GM12878 (cell line): ENCODE results near the gene P3R3URF. TPM values are rescaled to one million over a fixed set of nuclear protein-coding genes. Genes with fewer than 3 reads are reported as not detected.

Source experiments
- ATAC-seq: fragments of 200-7000 bp; cut with Tn5 transposase; 3 replicates; pipeline ENCODE4 v1.9.1; 2020; ENCODE audit warnings: mild to moderate bottlenecking, moderate library complexity
- BruUV-seq: library from RNA; stranded (reverse); fragments of 400-500 nt; replicated peaks from 2 replicates; lab custom pipeline; 2021; lab: Mats Ljungman, UMichigan
- CTCF ChIA-PET: fragments of 300-600 bp; sonication (Branson Sonifier 250); formaldehyde crosslinking; extraction: SDS; loops from one replicate; lab custom pipeline; 2021; ENCODE audit warnings: inconsistent platforms; lab: Yijun Ruan, JAX
- POLR2A ChIA-PET: fragments of 350-600 bp; formaldehyde crosslinking; extraction: SDS; loops from one replicate; lab custom pipeline; 2021; ENCODE audit warnings: inconsistent platforms; lab: Charles Lee
- RAD21 ChIA-PET: fragments of 300-600 bp; sonication (Branson Sonifier 250); formaldehyde crosslinking; loops from one replicate; lab custom pipeline; 2023; ENCODE audit warnings: antibody characterized with exemption; ENCODE audit not compliant: unreplicated experiment; lab: Charles Lee
- SMC1A ChIA-PET: fragments of 300-600 bp; sonication (Branson Sonifier 250); formaldehyde crosslinking; loops from one replicate; lab custom pipeline; 2023; ENCODE audit not compliant: unreplicated experiment, uncharacterized antibody; lab: Charles Lee
- DNase-seq: peaks from one replicate; pipeline ENCODE4 v3.0.0-alpha.2; 2011; ENCODE audit warnings: low read depth, low spot score
- FAIRE-seq: peaks from 3 replicates; lab custom pipeline; 2011; peaks lifted over from hg19 to GRCh38; lab: Jason Lieb, UNC
- H2AFZ ChIP-seq: 2 replicates; pipeline ENCODE4 v1.6.0; 2011; ENCODE audit warnings: low read depth, low read length, control low read depth; ENCODE audit not compliant: control insufficient read depth
- H3K27ac ChIP-seq: 2 replicates; pipeline ENCODE4 v1.5.1; 2011; ENCODE audit warnings: control low read depth; ENCODE audit not compliant: control insufficient read depth, insufficient read depth
- H3K27me3 ChIP-seq, 2 experiments: replicated peaks in 1 of 2; 2 replicates each; pipeline versions ENCODE4 v1.6.0 to v1.6.1; 2011; ENCODE audit warnings: low read length in 1 of 2; ENCODE audit not compliant: control insufficient read depth in 2 of 2, insufficient read depth in 2 of 2
- H3K36me3 ChIP-seq, 2 experiments: 2 replicates each; pipeline ENCODE4 v1.5.1; 2011; ENCODE audit warnings: low read length in 1 of 2; ENCODE audit not compliant: control insufficient read depth in 2 of 2, insufficient read depth in 2 of 2
- H3K4me1 ChIP-seq: 2 replicates; pipeline ENCODE4 v1.6.1; 2011; ENCODE audit warnings: mild to moderate bottlenecking, low read length, moderate library complexity, mixed read lengths; ENCODE audit not compliant: control insufficient read depth, insufficient read depth
- H3K4me2 ChIP-seq: 2 replicates; pipeline ENCODE4 v1.6.0; 2011; ENCODE audit warnings: control low read depth; ENCODE audit not compliant: control insufficient read depth, insufficient read depth
- H3K4me3 ChIP-seq: fragments of 200-600 bp; sonication (generic); 2 replicates; pipeline ENCODE4 v1.5.1; 2016
- H3K79me2 ChIP-seq: 2 replicates; pipeline ENCODE4 v1.6.0; 2011; ENCODE audit warnings: low read length; ENCODE audit not compliant: control insufficient read depth, insufficient read depth
- H3K9ac ChIP-seq: 2 replicates; pipeline ENCODE4 v1.8.0; 2011; ENCODE audit warnings: low read length, control low read depth, mixed read lengths; ENCODE audit not compliant: control insufficient read depth, insufficient read depth
- H3K9me3 ChIP-seq: replicated peaks from 3 replicates; pipeline ENCODE4 v1.5.1; 2011; ENCODE audit warnings: mild to moderate bottlenecking, low read length; ENCODE audit not compliant: control insufficient read depth, insufficient read depth
- H4K20me1 ChIP-seq: 2 replicates; pipeline ENCODE4 v1.6.0; 2011; ENCODE audit not compliant: control insufficient read depth, insufficient read depth
- BMI1 ChIP-seq: fragments of 450-650 bp; IDR thresholded peaks from 2 replicates; pipeline ENCODE4 v1.6.1; 2016; ENCODE audit warnings: mild to moderate bottlenecking, moderate library complexity, borderline replicate concordance
- BRCA1 ChIP-seq: IDR thresholded peaks from 2 replicates; pipeline ENCODE4 v1.6.1; 2011; ENCODE audit warnings: low read depth, low read length, improper control_type of control experiment
- FOS ChIP-seq: IDR thresholded peaks from 3 replicates; pipeline ENCODE4 v1.6.1; 2011; ENCODE audit warnings: borderline replicate concordance; ENCODE audit not compliant: insufficient read length; ENCODE audit errors: extremely low read depth
- IRF3 ChIP-seq: fragments of 450-650 bp; IDR thresholded peaks from 2 replicates; pipeline ENCODE4 v1.6.1; 2014; ENCODE audit warnings: mild to moderate bottlenecking
- MLLT1 ChIP-seq: fragments of 450-650 bp; IDR thresholded peaks from 2 replicates; pipeline ENCODE4 v1.6.1; 2016; ENCODE audit warnings: mild to moderate bottlenecking
- NFYB ChIP-seq: IDR thresholded peaks from 2 replicates; pipeline ENCODE4 v1.6.1; 2011; ENCODE audit warnings: low read depth, mild to moderate bottlenecking, low read length, improper control_type of control experiment, moderate library complexity; ENCODE audit not compliant: insufficient read depth
- NR2C1 ChIP-seq: fragments of 450-650 bp; IDR thresholded peaks from 2 replicates; pipeline ENCODE4 v1.6.1; 2017; ENCODE audit warnings: antibody characterized with exemption, mild to moderate bottlenecking, moderate library complexity
- PAX8 ChIP-seq: fragments of 450-650 bp; IDR thresholded peaks from 2 replicates; pipeline ENCODE4 v1.6.1; 2017; ENCODE audit warnings: mild to moderate bottlenecking, moderate library complexity
- RBBP5 ChIP-seq: fragments of 200-600 bp; sonication (generic); conservative IDR thresholded peaks from 2 replicates; pipeline ENCODE4 v1.6.1; 2016
- TARDBP ChIP-seq: IDR thresholded peaks from 2 replicates; pipeline ENCODE4 v1.6.1; 2016; ENCODE audit warnings: borderline replicate concordance
- WGBS: methylation state at CpG from one replicate; pipeline ENCODE4 v1.1.6; 2016; ENCODE audit warnings: low lambda C conversion rate; ENCODE audit not compliant: insufficient replicate concordance, insufficient coverage; ENCODE audit errors: missing lambda C conversion rate; 5-methylcytosine and 5-hydroxymethylcytosine counted together
- in situ Hi-C: fragments of 300-500 bp; cut with MboI; formaldehyde crosslinking; loops from 9 replicates; pipeline ENCODE4 v1.14.3; 2018; ENCODE audit warnings: mixed read lengths
- intact Hi-C: fragments of 100-400 bp; cut with micrococcal nuclease; formaldehyde crosslinking; loops from one replicate; pipeline ENCODE4 v1.14.2; 2022; ENCODE audit not compliant: unreplicated experiment
- polyA plus RNA-seq, 11 experiments: library from polyadenylated mRNA; depleted of rRNA in 4 of 11; unstranded in 6 of 11; stranded (reverse) in 5 of 11; fragments of >200 nt; fragmentation: Nextera tagmentation in 4 of 11; fragmentation: Illumina TruSeq in 1 of 11; extraction: Ambion mirVana in 4 of 11; extraction: Trizol in 1 of 11; gene quantifications; 1 replicate in 1 of 11; 2 replicates in 10 of 11; pipeline versions ENCODE4 v1.2.1 to v1.2.3, GENCODE V29; 2011 to 2016; ENCODE audit warnings: inconsistent platforms in 2 of 11, missing spikeins in 2 of 11, low read depth in 1 of 11
- total RNA-seq, 4 experiments: library from RNA; depleted of rRNA in 3 of 4; stranded (reverse); fragments of >200 nt in 3 of 4; fragmentation: Illumina TruSeq in 1 of 4; extraction: Trizol in 1 of 4; gene quantifications; 2 replicates each; pipeline versions ENCODE4 v1.2.1 to v1.2.3, GENCODE V29; 2013 to 2021
- TF ChIP-seq, protein P1 (sequence below): fragments of 450-650 bp; IDR thresholded peaks from 2 replicates; pipeline ENCODE4 v1.6.1; 2017; ENCODE audit warnings: mild to moderate bottlenecking, moderate library complexity

The P3R3URF gene
- total and polyA plus RNA-seq, 10 of the 15 experiments (the other 5 are each of a cell fraction or from before 2014, with no cell fraction given), result not detected

GRCh38 chr1:46205791-46206190 is 29.5 kb upstream of the P3R3URF start:
- ChIA-PET CTCF (interaction anchor here (4.4 kb wide), 1 partner anchor 19 kb away, joined by 23 read pairs; no protein-coding TSS in a partner anchor), SMC1A (interaction anchor here (1.1 to 1.4 kb wide), 2 partner anchors 18 to 22 kb away, joined by 3 to 4 read pairs; no protein-coding TSS in a partner anchor), POLR2A (no interaction called here), RAD21 (no interaction called here)
- Histone ChIP-seq H3K27ac (no peak overlapping the region), H4K20me1 (no peaks in the 10 kb centered on the region), H3K79me2 (no peaks in the 10 kb centered on the region), H3K4me3 (no peak overlapping the region), H2AFZ (no peak overlapping the region), H3K27me3 (no peaks in the 10 kb centered on the region), H3K4me2 (no peak overlapping the region), H3K36me3 (no peaks in the 10 kb centered on the region), H3K4me1 (peaks cover 3% of the 10 kb centered on the region; the same call in 1 of the 2 replicates), H3K9ac (no peak overlapping the region), H3K9me3 (no peaks in the 10 kb centered on the region)
- DNase-seq (no peak), FAIRE-seq (no peak), ATAC-seq (no peak)
- in situ Hi-C loops, result no loop called here
- intact Hi-C loops, result no loop called here
- TF ChIP-seq MLLT1 (no peak), NR2C1 (no peak), BMI1 (peak; percentile 49; the same call in 1 of the 2 replicates)
- BruUV-seq, result no TSS peak
- 31% methylated on average over 3 of the region's 3 CpGs for WGBS

DNA sequence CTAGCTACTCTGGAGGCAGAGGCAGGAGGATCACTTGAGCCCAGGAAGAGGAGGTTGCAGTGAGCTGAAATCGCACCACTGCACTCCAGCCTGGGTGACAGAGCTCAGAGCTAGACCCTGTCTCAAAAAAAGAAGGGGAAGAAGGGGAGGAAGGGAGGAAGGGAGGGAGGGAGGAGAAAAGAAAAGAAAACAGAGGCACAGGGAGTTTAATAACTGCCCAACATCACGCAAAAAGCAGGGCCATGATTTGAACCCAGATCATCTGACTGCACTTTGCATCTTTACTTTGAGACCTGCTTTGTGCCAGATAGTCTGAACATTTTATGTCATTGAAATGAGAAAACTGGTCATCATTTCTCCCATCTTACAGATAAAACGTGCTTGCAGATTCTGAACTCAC is 28.9 kb upstream of the P3R3URF start:
- H3K27ac ChIP-seq, result no peak overlapping the region
- no peaks in the 10 kb centered on the region for H4K20me1 ChIP-seq
- ChIA-PET SMC1A (interaction anchor here (1.0 kb wide), 1 partner anchor 23 kb away, joined by 4 read pairs; no protein-coding TSS in a partner anchor), POLR2A (no interaction called here), CTCF (interaction anchor here (4.4 kb wide), 1 partner anchor 19 kb away, joined by 23 read pairs; no protein-coding TSS in a partner anchor), RAD21 (interaction anchor here (0.9 kb wide), 1 partner anchor 18 kb away, joined by 3 read pairs; no protein-coding TSS in a partner anchor)
- in situ Hi-C loops (no loop called here), intact Hi-C loops (no loop called here)
- H3K9ac ChIP-seq, result no peak overlapping the region
- FAIRE-seq, result no peak
- H3K4me3 ChIP-seq, result no peak overlapping the region
- no peaks in the 10 kb centered on the region for H3K27me3 ChIP-seq
- H3K4me1 ChIP-seq, result peaks cover 3% of the 10 kb centered on the region; the same call in 1 of the 2 replicates
- 72% methylated on average over 3 of the region's 3 CpGs for WGBS
- ATAC-seq, result no peak
- no peak overlapping the region for H2AFZ ChIP-seq
- DNase-seq, result no peak
- H3K4me2 ChIP-seq, result no peak overlapping the region
- H3K79me2 ChIP-seq, result no peaks in the 10 kb centered on the region
- no TSS peak for BruUV-seq
- H3K36me3 ChIP-seq, result no peaks in the 10 kb centered on the region
- no peaks in the 10 kb centered on the region for H3K9me3 ChIP-seq
- no peak for TF ChIP-seq BRCA1
- no peak for TF ChIP-seq PAX8
- TF ChIP-seq, protein P1, sequence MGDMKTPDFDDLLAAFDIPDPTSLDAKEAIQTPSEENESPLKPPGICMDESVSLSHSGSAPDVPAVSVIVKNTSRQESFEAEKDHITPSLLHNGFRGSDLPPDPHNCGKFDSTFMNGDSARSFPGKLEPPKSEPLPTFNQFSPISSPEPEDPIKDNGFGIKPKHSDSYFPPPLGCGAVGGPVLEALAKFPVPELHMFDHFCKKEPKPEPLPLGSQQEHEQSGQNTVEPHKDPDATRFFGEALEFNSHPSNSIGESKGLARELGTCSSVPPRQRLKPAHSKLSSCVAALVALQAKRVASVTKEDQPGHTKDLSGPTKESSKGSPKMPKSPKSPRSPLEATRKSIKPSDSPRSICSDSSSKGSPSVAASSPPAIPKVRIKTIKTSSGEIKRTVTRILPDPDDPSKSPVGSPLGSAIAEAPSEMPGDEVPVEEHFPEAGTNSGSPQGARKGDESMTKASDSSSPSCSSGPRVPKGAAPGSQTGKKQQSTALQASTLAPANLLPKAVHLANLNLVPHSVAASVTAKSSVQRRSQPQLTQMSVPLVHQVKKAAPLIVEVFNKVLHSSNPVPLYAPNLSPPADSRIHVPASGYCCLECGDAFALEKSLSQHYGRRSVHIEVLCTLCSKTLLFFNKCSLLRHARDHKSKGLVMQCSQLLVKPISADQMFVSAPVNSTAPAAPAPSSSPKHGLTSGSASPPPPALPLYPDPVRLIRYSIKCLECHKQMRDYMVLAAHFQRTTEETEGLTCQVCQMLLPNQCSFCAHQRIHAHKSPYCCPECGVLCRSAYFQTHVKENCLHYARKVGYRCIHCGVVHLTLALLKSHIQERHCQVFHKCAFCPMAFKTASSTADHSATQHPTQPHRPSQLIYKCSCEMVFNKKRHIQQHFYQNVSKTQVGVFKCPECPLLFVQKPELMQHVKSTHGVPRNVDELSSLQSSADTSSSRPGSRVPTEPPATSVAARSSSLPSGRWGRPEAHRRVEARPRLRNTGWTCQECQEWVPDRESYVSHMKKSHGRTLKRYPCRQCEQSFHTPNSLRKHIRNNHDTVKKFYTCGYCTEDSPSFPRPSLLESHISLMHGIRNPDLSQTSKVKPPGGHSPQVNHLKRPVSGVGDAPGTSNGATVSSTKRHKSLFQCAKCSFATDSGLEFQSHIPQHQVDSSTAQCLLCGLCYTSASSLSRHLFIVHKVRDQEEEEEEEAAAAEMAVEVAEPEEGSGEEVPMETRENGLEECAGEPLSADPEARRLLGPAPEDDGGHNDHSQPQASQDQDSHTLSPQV, result no peak
- no peak for TF ChIP-seq IRF3
- no peak for TF ChIP-seq NFYB
- TF ChIP-seq TARDBP, result no peak
- no peak for TF ChIP-seq RBBP5
- no peak for TF ChIP-seq FOS
- TF ChIP-seq NR2C1, result no peak
